Ishikawa (cell line): Measurements from ENCODE around the gene KCNJ11.

ENCODE experiments used
- CEBPB ChIP-seq: IDR thresholded peaks from 2 replicates; pipeline ENCODE4 v1.6.1; 2012
- CREB1 ChIP-seq: IDR thresholded peaks from 2 replicates; pipeline ENCODE4 v1.6.1; 2012; ENCODE audit warnings: low read depth
- EGR1 ChIP-seq: IDR thresholded peaks from 2 replicates; pipeline ENCODE4 v1.6.1; 2012
- EP300 ChIP-seq: IDR thresholded peaks from 2 replicates; pipeline ENCODE4 v1.6.1; 2012; ENCODE audit warnings: borderline replicate concordance
- FOXM1 ChIP-seq: IDR thresholded peaks from 2 replicates; pipeline ENCODE4 v1.6.1; 2012; ENCODE audit warnings: low read depth, borderline replicate concordance
- NFIC ChIP-seq: IDR thresholded peaks from 2 replicates; pipeline ENCODE4 v1.6.1; 2012
- RAD21 ChIP-seq: IDR thresholded peaks from 2 replicates; pipeline ENCODE4 v1.6.1; 2012; ENCODE audit warnings: low read depth
- TAF1 ChIP-seq: IDR thresholded peaks from 2 replicates; pipeline ENCODE4 v1.6.1; 2012; ENCODE audit warnings: low read depth, mild to moderate bottlenecking
- TCF12 ChIP-seq: IDR thresholded peaks from 2 replicates; pipeline ENCODE4 v1.6.1; 2012; ENCODE audit warnings: low read depth
- TEAD4 ChIP-seq: IDR thresholded peaks from 2 replicates; pipeline ENCODE4 v1.6.1; 2012
- USF1 ChIP-seq: IDR thresholded peaks from 2 replicates; pipeline ENCODE4 v1.6.1; 2012
- YY1 ChIP-seq: IDR thresholded peaks from 2 replicates; pipeline ENCODE4 v1.6.1; 2012; ENCODE audit warnings: low read depth
- ZBTB7A ChIP-seq: IDR thresholded peaks from 2 replicates; pipeline ENCODE4 v1.6.1; 2012; ENCODE audit warnings: low read depth
- TF ChIP-seq, protein P1 (sequence below): IDR thresholded peaks from 2 replicates; pipeline ENCODE4 v1.6.1; 2012
- TF ChIP-seq, protein P2 (sequence below): IDR thresholded peaks from 2 replicates; pipeline ENCODE4 v1.6.1; 2012; ENCODE audit warnings: low read depth, mild to moderate bottlenecking

The KCNJ11 gene

GRCh38 chr11:17379383-17380180, 8.9 kb downstream of the KCNJ11 start:
- TF ChIP-seq RAD21 = no peak
- TF ChIP-seq FOXM1 = no peak
- no peak for TF ChIP-seq CEBPB
- TF ChIP-seq EP300 = no peak
- no peak for TF ChIP-seq CREB1
- no peak for TF ChIP-seq TEAD4
- no peak for TF ChIP-seq YY1

DNA sequence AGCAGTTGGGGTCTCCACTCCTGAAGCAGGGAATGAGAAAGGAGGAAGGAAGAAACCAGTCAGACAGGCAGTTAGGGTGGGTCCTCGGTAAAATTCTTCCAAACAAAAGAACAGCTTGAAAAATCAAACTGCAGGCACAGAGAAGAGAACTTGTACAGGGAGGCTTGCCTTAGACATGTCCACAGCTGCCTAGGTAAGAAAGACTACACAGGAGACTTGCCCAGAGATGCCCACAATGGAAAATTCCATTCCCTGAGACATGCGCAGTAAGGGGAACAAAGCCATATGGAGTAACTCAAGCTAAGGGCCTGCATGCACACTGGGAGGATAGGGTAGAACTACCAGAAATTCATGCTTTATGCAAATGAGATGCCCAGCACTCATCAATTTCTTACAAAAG, 9.8 kb downstream of the KCNJ11 start:
- TF ChIP-seq YY1 (no peak), TAF1 (no peak), CEBPB (no peak), NFIC (no peak), USF1 (no peak), TCF12 (no peak), FOXM1 (no peak), RAD21 (no peak), TEAD4 (no peak), EGR1 (no peak)
- TF ChIP-seq, protein P1, sequence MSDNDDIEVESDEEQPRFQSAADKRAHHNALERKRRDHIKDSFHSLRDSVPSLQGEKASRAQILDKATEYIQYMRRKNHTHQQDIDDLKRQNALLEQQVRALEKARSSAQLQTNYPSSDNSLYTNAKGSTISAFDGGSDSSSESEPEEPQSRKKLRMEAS = no peak
- TF ChIP-seq, protein P2, sequence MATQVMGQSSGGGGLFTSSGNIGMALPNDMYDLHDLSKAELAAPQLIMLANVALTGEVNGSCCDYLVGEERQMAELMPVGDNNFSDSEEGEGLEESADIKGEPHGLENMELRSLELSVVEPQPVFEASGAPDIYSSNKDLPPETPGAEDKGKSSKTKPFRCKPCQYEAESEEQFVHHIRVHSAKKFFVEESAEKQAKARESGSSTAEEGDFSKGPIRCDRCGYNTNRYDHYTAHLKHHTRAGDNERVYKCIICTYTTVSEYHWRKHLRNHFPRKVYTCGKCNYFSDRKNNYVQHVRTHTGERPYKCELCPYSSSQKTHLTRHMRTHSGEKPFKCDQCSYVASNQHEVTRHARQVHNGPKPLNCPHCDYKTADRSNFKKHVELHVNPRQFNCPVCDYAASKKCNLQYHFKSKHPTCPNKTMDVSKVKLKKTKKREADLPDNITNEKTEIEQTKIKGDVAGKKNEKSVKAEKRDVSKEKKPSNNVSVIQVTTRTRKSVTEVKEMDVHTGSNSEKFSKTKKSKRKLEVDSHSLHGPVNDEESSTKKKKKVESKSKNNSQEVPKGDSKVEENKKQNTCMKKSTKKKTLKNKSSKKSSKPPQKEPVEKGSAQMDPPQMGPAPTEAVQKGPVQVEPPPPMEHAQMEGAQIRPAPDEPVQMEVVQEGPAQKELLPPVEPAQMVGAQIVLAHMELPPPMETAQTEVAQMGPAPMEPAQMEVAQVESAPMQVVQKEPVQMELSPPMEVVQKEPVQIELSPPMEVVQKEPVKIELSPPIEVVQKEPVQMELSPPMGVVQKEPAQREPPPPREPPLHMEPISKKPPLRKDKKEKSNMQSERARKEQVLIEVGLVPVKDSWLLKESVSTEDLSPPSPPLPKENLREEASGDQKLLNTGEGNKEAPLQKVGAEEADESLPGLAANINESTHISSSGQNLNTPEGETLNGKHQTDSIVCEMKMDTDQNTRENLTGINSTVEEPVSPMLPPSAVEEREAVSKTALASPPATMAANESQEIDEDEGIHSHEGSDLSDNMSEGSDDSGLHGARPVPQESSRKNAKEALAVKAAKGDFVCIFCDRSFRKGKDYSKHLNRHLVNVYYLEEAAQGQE = no peak

- TF ChIP-seq CREB1 (no peak), CEBPB (no peak), YY1 (no peak), EGR1 (no peak), ZBTB7A (no peak), FOXM1 (no peak), EP300 (no peak), USF1 (no peak), RAD21 (no peak), TCF12 (no peak), TEAD4 (no peak), NFIC (no peak), TAF1 (no peak)
- TF ChIP-seq, protein P1 = no peak
- TF ChIP-seq, protein P2 = no peak
These were observed 12.0 kb downstream of the KCNJ11 start for GRCh38 chr11:17376493-17376892.

DNA sequence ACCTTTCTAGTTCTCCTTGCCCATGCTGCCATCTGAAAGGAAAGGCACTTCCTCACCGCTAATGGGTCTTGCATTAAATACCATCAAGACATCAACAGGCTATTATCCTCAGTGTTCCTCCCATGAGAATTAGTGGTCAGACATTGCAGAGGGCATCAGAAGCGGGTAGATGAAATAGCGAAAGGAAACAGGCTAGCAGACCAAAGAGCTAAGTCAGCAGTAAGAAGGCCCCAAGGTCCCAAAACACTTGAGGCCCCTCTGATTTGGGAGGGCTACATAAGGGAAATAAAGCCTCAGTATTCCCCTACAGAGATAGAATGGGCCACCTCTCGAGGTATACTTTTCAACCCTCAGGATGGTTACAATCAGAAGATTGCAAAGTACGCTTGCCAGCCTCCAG, 12.9 kb downstream of the KCNJ11 start:
- no peak for TF ChIP-seq NFIC
- no peak for TF ChIP-seq YY1
- TF ChIP-seq ZBTB7A = no peak
- TF ChIP-seq USF1 = no peak
- no peak for TF ChIP-seq CREB1
- no peak for TF ChIP-seq TEAD4
- TF ChIP-seq, protein P1 = no peak
- TF ChIP-seq TCF12 = no peak
- TF ChIP-seq, protein P2 = no peak
- TF ChIP-seq CEBPB = no peak
- no peak for TF ChIP-seq EP300
